Measurements from ENCODE around the gene CLK2. TPM values are rescaled to one million over a fixed set of nuclear protein-coding genes. Genes with fewer than 3 reads are reported as not detected.

Gene CLK2
- polyA plus RNA-seq, 2 donors: 29.2 to 55.3 TPM

DNA sequence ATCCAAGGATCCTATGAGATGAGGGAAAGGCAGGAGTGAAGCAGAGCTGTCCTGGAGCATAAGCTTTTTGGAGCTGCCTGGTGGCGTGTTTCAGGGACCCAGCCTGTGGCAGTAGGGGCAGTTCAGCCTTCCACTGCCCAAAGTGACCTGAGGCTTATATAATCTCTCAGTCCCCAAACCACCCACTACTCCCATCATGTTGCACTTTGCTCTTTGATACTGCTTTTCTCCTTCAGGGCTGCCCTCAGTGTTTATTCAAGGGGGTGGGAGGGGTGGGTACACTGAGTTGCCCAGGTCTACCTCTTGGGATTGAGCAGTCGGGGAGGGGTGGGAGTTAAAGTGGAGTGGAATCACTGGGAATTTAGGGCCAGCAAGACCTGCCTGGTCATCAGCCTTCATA lies 13.2 kb upstream of the CLK2 start:
- Histone ChIP-seq H3K4me1 (ENCODE audit: control insufficient read depth in 2 of 2, insufficient read depth in 2 of 2, low read length in 1 of 2) (no peaks in the 10 kb centered on the region), H3K36me3 (ENCODE audit: control insufficient read depth in 2 of 2, insufficient read depth in 2 of 2, low read length in 1 of 2) (peaks cover 2 to 15% of the 10 kb centered on the region in 2 donors), H3K27me3 (ENCODE audit: control insufficient read depth in 1 of 2, insufficient read depth in 2 of 2, low read length in 2 of 2) (no peaks in the 10 kb centered on the region), H3K27ac (ENCODE audit: low read depth in 2 of 2, low read length in 1 of 2) (no peak overlapping the region), H3K4me3 (ENCODE audit: low read depth in 1 of 2, low read length in 2 of 2) (no peak overlapping the region), H3K9me3 (ENCODE audit: control insufficient read depth in 2 of 2, insufficient read depth in 1 of 2, low read depth in 1 of 2, low read length in 1 of 2) (no peaks in the 10 kb centered on the region)
- 95 to 96% methylated on average over 2 of the region's 2 CpGs for WGBS, 2 donors

DNA sequence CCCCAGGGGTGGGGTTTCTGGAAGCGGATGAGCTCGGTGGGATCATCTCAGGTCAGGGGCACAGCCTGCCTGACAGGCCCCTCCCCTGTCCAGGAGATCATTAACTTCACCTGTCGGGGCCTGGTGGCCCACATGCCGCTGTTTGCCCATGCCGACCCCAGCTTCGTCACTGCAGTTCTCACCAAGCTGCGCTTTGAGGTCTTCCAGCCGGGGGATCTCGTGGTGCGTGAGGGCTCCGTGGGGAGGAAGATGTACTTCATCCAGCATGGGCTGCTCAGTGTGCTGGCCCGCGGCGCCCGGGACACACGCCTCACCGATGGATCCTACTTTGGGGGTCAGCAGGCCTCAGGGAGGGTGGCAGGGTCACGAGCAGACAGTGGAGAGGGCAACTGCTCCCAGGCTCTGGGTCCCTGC lies 12.3 kb upstream of the CLK2 start:
- no peaks in the 10 kb centered on the region for H3K9me3 ChIP-seq (ENCODE audit: control insufficient read depth in 2 of 2, insufficient read depth in 1 of 2, low read depth in 1 of 2, low read length in 1 of 2)
- no peaks in the 10 kb centered on the region for H3K4me1 ChIP-seq (ENCODE audit: control insufficient read depth in 2 of 2, insufficient read depth in 2 of 2, low read length in 1 of 2)
- H3K36me3 ChIP-seq (ENCODE audit: control insufficient read depth in 2 of 2, insufficient read depth in 2 of 2, low read length in 1 of 2): peaks cover 2 to 15% of the 10 kb centered on the region in 2 donors
- no peaks in the 10 kb centered on the region for H3K27me3 ChIP-seq (ENCODE audit: control insufficient read depth in 1 of 2, insufficient read depth in 2 of 2, low read length in 2 of 2)
- no peak overlapping the region for H3K27ac ChIP-seq (ENCODE audit: low read depth in 2 of 2, low read length in 1 of 2)
- 89 to 94% methylated on average over 18 of the region's 18 CpGs for WGBS, 2 donors
- H3K4me3 ChIP-seq (ENCODE audit: low read depth in 1 of 2, low read length in 2 of 2): no peak overlapping the region

DNA sequence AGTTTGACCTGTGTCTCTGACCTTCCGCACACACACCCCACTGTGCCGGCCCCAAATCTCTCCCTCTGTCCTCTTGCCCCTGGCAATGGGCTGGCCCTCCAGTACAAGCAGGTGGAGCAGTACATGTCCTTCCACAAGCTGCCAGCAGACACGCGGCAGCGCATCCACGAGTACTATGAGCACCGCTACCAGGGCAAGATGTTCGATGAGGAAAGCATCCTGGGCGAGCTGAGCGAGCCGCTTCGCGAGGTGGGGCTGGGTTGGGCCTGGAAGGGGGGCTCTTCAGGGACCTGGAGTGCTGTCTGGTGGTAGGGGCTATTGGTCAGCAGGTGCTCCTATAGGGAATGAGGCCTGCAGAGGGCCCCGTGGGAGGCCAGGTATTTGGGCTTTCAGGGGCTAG lies 11.8 kb upstream of the CLK2 start:
- Histone ChIP-seq H3K4me3 (ENCODE audit: low read depth in 1 of 2, low read length in 2 of 2) (no peak overlapping the region), H3K27ac (ENCODE audit: low read depth in 2 of 2, low read length in 1 of 2) (no peak overlapping the region), H3K27me3 (ENCODE audit: control insufficient read depth in 1 of 2, insufficient read depth in 2 of 2, low read length in 2 of 2) (no peaks in the 10 kb centered on the region), H3K4me1 (ENCODE audit: control insufficient read depth in 2 of 2, insufficient read depth in 2 of 2, low read length in 1 of 2) (no peaks in the 10 kb centered on the region), H3K9me3 (ENCODE audit: control insufficient read depth in 2 of 2, insufficient read depth in 1 of 2, low read depth in 1 of 2, low read length in 1 of 2) (no peaks in the 10 kb centered on the region), H3K36me3 (ENCODE audit: control insufficient read depth in 2 of 2, insufficient read depth in 2 of 2, low read length in 1 of 2) (peaks cover 2 to 15% of the 10 kb centered on the region in 2 donors)
- 89 to 94% methylated on average over 14 of the region's 14 CpGs for WGBS, 2 donors

DNA sequence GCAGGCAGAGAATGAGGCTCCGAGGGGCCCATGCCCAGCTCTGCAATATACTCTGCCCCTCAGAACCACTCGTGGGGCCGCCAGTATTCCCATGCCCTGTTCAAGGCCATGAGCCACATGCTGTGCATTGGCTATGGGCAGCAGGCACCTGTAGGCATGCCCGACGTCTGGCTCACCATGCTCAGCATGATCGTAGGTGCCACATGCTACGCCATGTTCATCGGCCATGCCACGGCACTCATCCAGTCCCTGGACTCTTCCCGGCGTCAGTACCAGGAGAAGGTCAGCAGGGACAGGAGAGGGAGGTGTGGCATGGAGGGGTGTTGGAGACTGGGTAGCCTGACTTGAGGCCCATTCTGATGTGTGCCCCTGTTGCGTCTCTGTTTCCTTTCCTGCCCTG lies 11.2 kb upstream of the CLK2 start:
- H3K4me1 ChIP-seq (ENCODE audit: control insufficient read depth in 2 of 2, insufficient read depth in 2 of 2, low read length in 1 of 2): no peaks in the 10 kb centered on the region
- no peak overlapping the region for H3K27ac ChIP-seq (ENCODE audit: low read depth in 2 of 2, low read length in 1 of 2)
- 94% methylated on average over 12 of the region's 12 CpGs for WGBS, 2 donors
- H3K4me3 ChIP-seq (ENCODE audit: low read depth in 1 of 2, low read length in 2 of 2): no peak overlapping the region
- H3K36me3 ChIP-seq (ENCODE audit: control insufficient read depth in 2 of 2, insufficient read depth in 2 of 2, low read length in 1 of 2): peaks cover 2 to 15% of the 10 kb centered on the region in 2 donors
- H3K27me3 ChIP-seq (ENCODE audit: control insufficient read depth in 1 of 2, insufficient read depth in 2 of 2, low read length in 2 of 2): no peaks in the 10 kb centered on the region
- H3K9me3 ChIP-seq (ENCODE audit: control insufficient read depth in 2 of 2, insufficient read depth in 1 of 2, low read depth in 1 of 2, low read length in 1 of 2): no peaks in the 10 kb centered on the region

DNA sequence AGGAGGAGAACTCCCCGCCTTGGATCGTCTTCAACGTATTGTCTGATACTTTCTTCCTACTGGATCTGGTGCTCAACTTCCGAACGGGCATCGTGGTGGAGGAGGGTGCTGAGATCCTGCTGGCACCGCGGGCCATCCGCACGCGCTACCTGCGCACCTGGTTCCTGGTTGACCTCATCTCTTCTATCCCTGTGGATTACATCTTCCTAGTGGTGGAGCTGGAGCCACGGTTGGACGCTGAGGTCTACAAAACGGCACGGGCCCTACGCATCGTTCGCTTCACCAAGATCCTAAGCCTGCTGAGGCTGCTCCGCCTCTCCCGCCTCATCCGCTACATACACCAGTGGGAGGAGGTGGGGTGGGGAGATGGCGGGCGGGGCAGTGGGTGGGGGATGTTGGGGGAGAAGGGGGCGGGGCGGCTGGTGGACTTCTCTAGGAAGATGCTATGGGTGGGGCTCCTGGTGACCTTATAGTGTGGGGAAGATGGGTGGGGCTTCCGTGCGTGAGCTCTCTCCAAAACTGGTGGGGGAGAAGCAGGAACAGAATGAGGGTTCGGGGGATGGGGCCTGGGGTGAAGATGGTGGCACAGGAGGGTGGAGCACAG lies 9.3 kb upstream of the CLK2 start:
- peaks cover 2 to 12% of the 10 kb centered on the region in 2 donors for H3K36me3 ChIP-seq (ENCODE audit: control insufficient read depth in 2 of 2, insufficient read depth in 2 of 2, low read length in 1 of 2)
- H3K4me3 ChIP-seq (ENCODE audit: low read depth in 1 of 2, low read length in 2 of 2): no peak overlapping the region
- no peaks in the 10 kb centered on the region for H3K9me3 ChIP-seq (ENCODE audit: control insufficient read depth in 2 of 2, insufficient read depth in 1 of 2, low read depth in 1 of 2, low read length in 1 of 2)
- H3K27ac ChIP-seq (ENCODE audit: low read depth in 2 of 2, low read length in 1 of 2): no peak overlapping the region
- no peaks in the 10 kb centered on the region for H3K4me1 ChIP-seq (ENCODE audit: control insufficient read depth in 2 of 2, insufficient read depth in 2 of 2, low read length in 1 of 2)
- WGBS, 2 donors: 95 to 96% methylated on average over 29 of the region's 29 CpGs
- no peaks in the 10 kb centered on the region for H3K27me3 ChIP-seq (ENCODE audit: control insufficient read depth in 1 of 2, insufficient read depth in 2 of 2, low read length in 2 of 2)

DNA sequence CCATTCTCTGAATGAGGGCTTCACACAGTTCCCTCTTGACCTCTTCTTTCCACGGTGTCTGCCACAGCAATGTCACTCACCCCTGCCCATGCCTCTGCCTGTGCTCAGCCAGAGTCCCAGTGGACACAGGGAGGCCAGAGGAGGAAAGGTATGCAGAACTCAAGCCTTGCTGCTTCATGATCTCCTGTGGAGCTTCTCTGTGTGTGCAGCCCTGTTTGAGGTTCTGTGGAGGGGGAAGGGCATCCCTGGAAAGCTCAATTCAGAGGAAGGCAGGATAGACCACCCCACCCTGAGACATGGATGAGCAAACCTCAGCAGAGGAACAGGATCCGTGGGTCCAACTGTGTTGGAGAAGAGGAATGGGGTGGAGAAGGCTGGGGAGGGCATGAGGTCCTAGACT lies 6.0 kb upstream of the CLK2 start:
- Histone ChIP-seq H3K4me3 (ENCODE audit: low read depth in 1 of 2, low read length in 2 of 2) (no peak overlapping the region), H3K36me3 (ENCODE audit: control insufficient read depth in 2 of 2, insufficient read depth in 2 of 2, low read length in 1 of 2) (peaks cover 0 to 6% of the 10 kb centered on the region in 2 donors), H3K27ac (ENCODE audit: low read depth in 2 of 2, low read length in 1 of 2) (no peak overlapping the region), H3K9me3 (ENCODE audit: control insufficient read depth in 2 of 2, insufficient read depth in 1 of 2, low read depth in 1 of 2, low read length in 1 of 2) (no peaks in the 10 kb centered on the region), H3K4me1 (ENCODE audit: control insufficient read depth in 2 of 2, insufficient read depth in 2 of 2, low read length in 1 of 2) (no peaks in the 10 kb centered on the region), H3K27me3 (ENCODE audit: control insufficient read depth in 1 of 2, insufficient read depth in 2 of 2, low read length in 2 of 2) (no peaks in the 10 kb centered on the region)
- WGBS, 2 donors: 75 to 85% methylated on average over 2 of the region's 2 CpGs

DNA sequence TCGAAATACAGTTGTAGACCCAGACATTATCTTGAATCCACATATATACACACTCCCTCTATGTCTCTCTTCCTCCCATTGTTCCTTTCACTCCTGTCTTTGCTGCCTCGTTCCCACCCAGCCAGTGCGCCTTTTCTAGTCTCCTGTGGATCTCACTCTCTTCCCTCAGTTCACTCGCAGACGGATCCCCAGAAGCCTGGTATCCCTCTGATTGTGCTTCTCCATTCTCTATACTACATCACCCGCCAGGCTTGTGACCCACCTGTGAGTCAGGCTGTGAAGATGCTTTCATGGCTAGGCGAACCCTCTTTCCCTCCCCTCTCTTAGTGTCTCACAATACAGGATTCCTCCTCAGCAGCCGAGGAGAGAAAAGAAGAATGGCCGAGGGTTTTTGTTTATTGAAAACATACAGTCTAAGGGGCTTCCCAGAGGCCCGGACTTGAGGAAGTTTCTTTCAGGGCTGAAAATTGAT lies 5.4 kb upstream of the CLK2 start:
- Histone ChIP-seq H3K4me1 (ENCODE audit: control insufficient read depth in 2 of 2, insufficient read depth in 2 of 2, low read length in 1 of 2) (peaks cover 0 to 2% of the 10 kb centered on the region in 2 donors), H3K27ac (ENCODE audit: low read depth in 2 of 2, low read length in 1 of 2) (no peak overlapping the region), H3K9me3 (ENCODE audit: control insufficient read depth in 2 of 2, insufficient read depth in 1 of 2, low read depth in 1 of 2, low read length in 1 of 2) (no peaks in the 10 kb centered on the region), H3K36me3 (ENCODE audit: control insufficient read depth in 2 of 2, insufficient read depth in 2 of 2, low read length in 1 of 2) (peaks cover 0 to under 1% of the 10 kb centered on the region in 2 donors), H3K27me3 (ENCODE audit: control insufficient read depth in 1 of 2, insufficient read depth in 2 of 2, low read length in 2 of 2) (no peaks in the 10 kb centered on the region), H3K4me3 (ENCODE audit: low read depth in 1 of 2, low read length in 2 of 2) (peak overlapping the region in 1 of 2 donors; percentile 65)
- 61 to 63% methylated on average over 10 of the region's 10 CpGs for WGBS, 2 donors

DNA sequence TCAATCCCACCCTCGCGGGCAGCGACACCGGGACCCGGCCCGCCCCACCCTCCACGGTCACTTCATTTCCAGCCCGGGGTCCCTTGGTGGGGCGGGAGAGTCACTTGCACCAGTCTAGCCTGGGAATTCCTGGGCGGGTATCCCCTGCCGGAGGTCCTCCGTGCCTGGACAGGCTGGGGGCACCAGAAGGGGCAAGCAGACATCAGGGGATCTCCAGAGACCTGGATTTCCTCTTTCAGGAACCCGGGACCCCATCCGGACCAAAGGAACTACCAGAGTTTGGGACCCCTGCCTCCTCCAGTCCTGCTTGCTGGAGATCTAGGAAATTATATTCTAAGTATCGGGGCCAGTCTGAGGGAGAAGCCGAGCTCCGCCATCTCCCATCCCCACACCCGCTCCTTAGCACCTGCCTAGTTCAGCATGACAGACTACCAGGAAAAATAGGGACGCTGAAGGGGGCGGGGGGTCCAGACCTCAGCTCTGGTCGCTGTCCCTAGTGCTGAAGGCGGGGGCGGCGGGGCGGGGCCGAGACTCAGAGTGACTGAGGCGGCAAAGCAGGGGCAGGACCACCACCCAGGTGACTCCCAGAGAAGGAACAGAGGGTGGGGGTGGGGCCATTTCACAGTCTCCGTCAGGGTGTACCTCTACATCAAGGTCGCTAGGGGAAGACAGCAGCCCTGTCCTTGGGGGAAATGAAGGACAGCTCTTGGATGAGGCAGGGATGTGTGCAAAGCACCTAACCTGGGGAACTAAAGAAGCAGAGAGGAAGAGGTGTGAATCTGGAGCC lies 4.8 kb upstream of the CLK2 start:
- Histone ChIP-seq H3K4me1 (ENCODE audit: control insufficient read depth in 2 of 2, insufficient read depth in 2 of 2, low read length in 1 of 2) (peaks cover 0 to 2% of the 10 kb centered on the region in 2 donors), H3K4me3 (ENCODE audit: low read depth in 1 of 2, low read length in 2 of 2) (peak overlapping the region; percentile 65), H3K36me3 (ENCODE audit: control insufficient read depth in 2 of 2, insufficient read depth in 2 of 2, low read length in 1 of 2) (no peaks in the 10 kb centered on the region), H3K27me3 (ENCODE audit: control insufficient read depth in 1 of 2, insufficient read depth in 2 of 2, low read length in 2 of 2) (no peaks in the 10 kb centered on the region), H3K9me3 (ENCODE audit: control insufficient read depth in 2 of 2, insufficient read depth in 1 of 2, low read depth in 1 of 2, low read length in 1 of 2) (no peaks in the 10 kb centered on the region), H3K27ac (ENCODE audit: low read depth in 2 of 2, low read length in 1 of 2) (peak overlapping the region; percentile 15 to 85)
- WGBS, 2 donors: 1% methylated on average over 29 of the region's 29 CpGs

DNA sequence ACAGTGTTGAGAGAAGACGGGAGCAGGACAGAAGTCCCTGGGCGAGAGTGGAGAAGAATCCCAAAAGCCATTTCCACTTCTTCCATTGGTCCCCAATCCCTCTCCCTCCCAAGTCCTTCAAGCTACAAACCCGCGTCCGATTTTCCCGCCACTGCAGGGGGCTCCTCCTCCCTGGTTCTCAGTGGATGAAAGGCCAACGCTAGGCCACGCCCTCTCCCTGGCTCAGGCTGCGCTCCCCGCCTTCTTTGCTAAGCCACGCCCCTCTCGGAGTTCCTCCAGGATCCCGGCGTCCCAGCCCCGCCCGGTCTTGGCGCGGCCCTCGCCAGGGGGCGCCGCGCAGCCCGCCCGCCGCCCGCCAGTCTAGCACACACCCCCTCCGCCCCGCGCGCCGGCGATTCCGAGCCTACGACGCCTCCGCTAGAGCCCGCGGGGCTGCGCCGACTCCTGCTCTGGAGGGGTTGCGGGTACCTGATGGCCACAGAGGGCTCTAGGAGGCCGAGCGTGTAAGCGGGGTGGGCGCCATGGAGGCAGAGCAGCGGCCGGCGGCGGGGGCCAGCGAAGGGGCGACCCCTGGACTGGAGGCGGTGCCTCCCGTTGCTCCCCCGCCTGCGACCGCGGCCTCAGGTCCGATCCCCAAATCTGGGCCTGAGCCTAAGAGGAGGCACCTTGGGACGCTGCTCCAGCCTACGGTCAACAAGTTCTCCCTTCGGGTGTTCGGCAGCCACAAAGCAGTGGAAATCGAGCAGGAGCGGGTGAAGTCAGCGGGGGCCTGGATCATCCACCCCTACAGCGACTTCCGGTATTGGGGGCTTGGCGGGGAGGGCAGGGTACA lies 4.0 kb upstream of the CLK2 start, which contains the start of gene HCN3:
TSS of gene HCN3 (plus strand) at position 394 of the 832 bp plus-strand sequence. CDS start at position 522, 128 bp downstream.
- H3K4me1 ChIP-seq (ENCODE audit: control insufficient read depth in 2 of 2, insufficient read depth in 2 of 2, low read length in 1 of 2): peaks cover 0 to 2% of the 10 kb centered on the region in 2 donors
- WGBS, 2 donors: 1% methylated on average over 65 to 68 of the region's 68 CpGs
- H3K4me3 ChIP-seq (ENCODE audit: low read depth in 1 of 2, low read length in 2 of 2): peak within 1 kb of the TSS; percentile 65
- H3K27ac ChIP-seq (ENCODE audit: low read depth in 2 of 2, low read length in 1 of 2): peak within 1 kb of the TSS; percentile 15 to 85
- no peaks in the 10 kb centered on the region for H3K27me3 ChIP-seq (ENCODE audit: control insufficient read depth in 1 of 2, insufficient read depth in 2 of 2, low read length in 2 of 2)
- H3K9me3 ChIP-seq (ENCODE audit: control insufficient read depth in 2 of 2, insufficient read depth in 1 of 2, low read depth in 1 of 2, low read length in 1 of 2): no peaks in the 10 kb centered on the region
- no peaks in the 10 kb centered on the region for H3K36me3 ChIP-seq (ENCODE audit: control insufficient read depth in 2 of 2, insufficient read depth in 2 of 2, low read length in 1 of 2)
